GM23338 (cell line): ENCODE measurements around the gene LDAF1. TPM values are rescaled to one million over a fixed set of nuclear protein-coding genes. Genes with fewer than 3 reads are reported as not detected.

Experiments
- ATAC-seq: fragments of 200-7000 bp; cut with Tn5 transposase; 3 replicates; pipeline ENCODE4 v1.9.1; 2020
- DNase-seq: peaks from one replicate; pipeline ENCODE4 v3.0.0-alpha.2; 2015; ENCODE audit warnings: low spot score
- H2AFZ ChIP-seq: fragments of 200-600 bp; sonication (generic); 2 replicates; pipeline ENCODE4 v1.8.0; 2016; ENCODE audit warnings: antibody characterized with exemption, mild to moderate bottlenecking, moderate library complexity
- H3F3A ChIP-seq: fragments of 200-600 bp; sonication (generic); replicated peaks from 2 replicates; pipeline ENCODE4 v1.8.0; 2017; ENCODE audit warnings: antibody characterized with exemption, mixed run types, low read depth
- H3K27ac ChIP-seq: fragments of 200-600 bp; sonication (generic); 2 replicates; pipeline ENCODE4 v1.6.1; 2016; ENCODE audit warnings: low read depth
- H3K27me3 ChIP-seq: fragments of 200-600 bp; sonication (generic); 2 replicates; pipeline ENCODE4 v1.8.0; 2016; ENCODE audit warnings: mild to moderate bottlenecking, mixed run types, moderate library complexity; ENCODE audit not compliant: insufficient read depth
- H3K36me3 ChIP-seq: fragments of 200-600 bp; sonication (generic); 2 replicates; pipeline ENCODE4 v1.8.0; 2016; ENCODE audit warnings: mild to moderate bottlenecking; ENCODE audit not compliant: insufficient read depth
- H3K4me1 ChIP-seq: fragments of 200-600 bp; sonication (generic); 2 replicates; pipeline ENCODE4 v1.8.0; 2016; ENCODE audit warnings: mild to moderate bottlenecking, moderate library complexity; ENCODE audit not compliant: insufficient read depth
- H3K4me2 ChIP-seq: fragments of 200-600 bp; sonication (generic); 2 replicates; pipeline ENCODE4 v1.7.1; 2017; ENCODE audit warnings: mixed run types
- H3K4me3 ChIP-seq: fragments of 200-600 bp; sonication (generic); 2 replicates; pipeline ENCODE4 v1.6.1; 2016; ENCODE audit warnings: mixed run types
- H3K79me2 ChIP-seq: fragments of 200-600 bp; sonication (generic); replicated peaks from 2 replicates; pipeline ENCODE4 v1.8.0; 2017; ENCODE audit warnings: mild to moderate bottlenecking; ENCODE audit not compliant: insufficient read depth
- H3K9me2 ChIP-seq: fragments of 200-600 bp; sonication (generic); 2 replicates; pipeline ENCODE4 v1.8.0; 2017; ENCODE audit not compliant: insufficient read depth
- H4K20me1 ChIP-seq: fragments of 200-600 bp; sonication (generic); replicated peaks from 2 replicates; pipeline ENCODE4 v1.8.0; 2017; ENCODE audit warnings: mild to moderate bottlenecking; ENCODE audit not compliant: insufficient read depth
- H3K27ac Mint-ChIP-seq: 2 replicates; pipeline ENCODE4 v1.8.0; 2020; ENCODE audit warnings: inconsistent platforms, mild to moderate bottlenecking, moderate library complexity, mixed read lengths
- H3K27me3 Mint-ChIP-seq: 3 replicates; pipeline ENCODE4 v1.8.0; 2022; ENCODE audit warnings: low read depth, mild to moderate bottlenecking, moderate library complexity, mixed read lengths, inconsistent platforms; ENCODE audit not compliant: insufficient read depth, poor library complexity
- H3K36me3 Mint-ChIP-seq: 3 replicates; pipeline ENCODE4 v1.8.0; 2021; ENCODE audit warnings: low read depth, mild to moderate bottlenecking, inconsistent platforms, moderate library complexity, mixed read lengths
- H3K4me1 Mint-ChIP-seq: 3 replicates; pipeline ENCODE4 v1.8.0; 2020; ENCODE audit warnings: mild to moderate bottlenecking, inconsistent platforms, mixed read lengths
- H3K4me3 Mint-ChIP-seq: 3 replicates; pipeline ENCODE4 v1.8.0; 2021; ENCODE audit warnings: moderate library complexity, mild to moderate bottlenecking, inconsistent platforms, mixed read lengths
- H3K9me3 Mint-ChIP-seq: 3 replicates; pipeline ENCODE4 v1.8.0; 2020; ENCODE audit warnings: moderate library complexity, mild to moderate bottlenecking, inconsistent platforms, mixed read lengths
- CREB1 ChIP-seq: fragments of 250-450 bp; sonication (Bioruptor Pico); IDR thresholded peaks from 2 replicates; pipeline ENCODE4 v1.5.0; 2020; ENCODE audit warnings: low read depth, mild to moderate bottlenecking, moderate library complexity
- CTCF ChIP-seq, 2 experiments: fragments of 200-600 bp in 1 of 2; sonication (generic) in 1 of 2; conservative IDR thresholded peaks; 2 replicates each; pipeline versions ENCODE4 v1.5.1 to v1.6.1; 2016 to 2017; ENCODE audit warnings: antibody characterized with exemption in 2 of 2, low read depth in 2 of 2, mild to moderate bottlenecking in 2 of 2, moderate library complexity in 1 of 2
- EZH2 ChIP-seq: fragments of 200-600 bp; sonication (generic); IDR thresholded peaks from one replicate; pipeline ENCODE4 v1.8.0; 2017; ENCODE audit warnings: antibody characterized with exemption, mild to moderate bottlenecking, low read depth; ENCODE audit not compliant: unreplicated experiment
- EZH2phosphoT487 ChIP-seq: fragments of 200-600 bp; sonication (generic); IDR thresholded peaks from one replicate; pipeline ENCODE4 v1.8.1; 2018; ENCODE audit warnings: antibody characterized with exemption; ENCODE audit not compliant: unreplicated experiment
- POLR2AphosphoS5 ChIP-seq: IDR thresholded peaks from 2 replicates; pipeline ENCODE4 v1.6.1; 2016; ENCODE audit warnings: antibody characterized with exemption, low read depth
- ZNF331 ChIP-seq: fragments of 250-450 bp; sonication (Bioruptor Pico); IDR thresholded peaks from 2 replicates; pipeline ENCODE4 v1.5.0; 2020; ENCODE audit warnings: low read depth, mild to moderate bottlenecking, moderate library complexity
- polyA plus RNA-seq: library from polyadenylated mRNA; unstranded; fragments of >200 nt; fragmentation: Nextera tagmentation; extraction: Ambion mirVana; gene quantifications from 2 replicates; pipeline ENCODE4 v1.2.1, GENCODE V29; 2016
- total RNA-seq: library from RNA; depleted of rRNA; stranded (reverse); fragments of >200 nt; shearing (Covaris generic); gene quantifications from 2 replicates; pipeline ENCODE4 v1.2.3, GENCODE V29; 2014
- TF ChIP-seq, protein P1 (sequence below): IDR thresholded peaks from one replicate; pipeline ENCODE4 v1.6.1; 2018; ENCODE audit warnings: antibody characterized with exemption; ENCODE audit not compliant: unreplicated experiment
- TF ChIP-seq, protein P2 (sequence below): IDR thresholded peaks from 2 replicates; pipeline ENCODE4 v1.6.1; 2016; ENCODE audit warnings: antibody characterized with exemption

Gene LDAF1
- total and polyA plus RNA-seq, 2 experiments from 2014 or later: 20.5 to 33.8 TPM

DNA sequence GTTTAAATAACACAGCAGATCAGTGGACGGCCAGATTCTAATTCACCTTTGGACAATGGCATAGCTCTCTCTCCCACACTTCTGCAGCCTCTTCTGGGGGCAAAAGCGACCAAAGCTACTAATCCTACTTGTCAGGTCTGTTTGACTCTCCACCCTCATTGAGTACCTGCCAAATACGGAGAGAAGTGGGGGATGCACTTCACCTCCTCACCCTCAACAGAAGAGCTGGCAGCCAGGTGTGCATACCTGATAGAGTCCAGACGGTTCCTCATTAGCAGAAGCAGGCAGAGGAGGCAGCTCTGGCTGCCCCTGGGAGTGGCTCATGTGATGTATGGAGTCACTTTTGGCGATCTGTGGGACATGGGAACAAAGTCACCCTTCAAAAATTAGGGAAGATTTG is 12.7 kb upstream of the LDAF1 start (continued):
- TF ChIP-seq CTCF (conservative IDR thresholded peaks at IDR 0.05; ENCODE audit: low read depth in 2 of 2) (no peak), ZNF331 (no peak), EZH2 (no peak), CREB1 (CRISPR knock-in tag) (no peak)
- TF ChIP-seq, protein P1, sequence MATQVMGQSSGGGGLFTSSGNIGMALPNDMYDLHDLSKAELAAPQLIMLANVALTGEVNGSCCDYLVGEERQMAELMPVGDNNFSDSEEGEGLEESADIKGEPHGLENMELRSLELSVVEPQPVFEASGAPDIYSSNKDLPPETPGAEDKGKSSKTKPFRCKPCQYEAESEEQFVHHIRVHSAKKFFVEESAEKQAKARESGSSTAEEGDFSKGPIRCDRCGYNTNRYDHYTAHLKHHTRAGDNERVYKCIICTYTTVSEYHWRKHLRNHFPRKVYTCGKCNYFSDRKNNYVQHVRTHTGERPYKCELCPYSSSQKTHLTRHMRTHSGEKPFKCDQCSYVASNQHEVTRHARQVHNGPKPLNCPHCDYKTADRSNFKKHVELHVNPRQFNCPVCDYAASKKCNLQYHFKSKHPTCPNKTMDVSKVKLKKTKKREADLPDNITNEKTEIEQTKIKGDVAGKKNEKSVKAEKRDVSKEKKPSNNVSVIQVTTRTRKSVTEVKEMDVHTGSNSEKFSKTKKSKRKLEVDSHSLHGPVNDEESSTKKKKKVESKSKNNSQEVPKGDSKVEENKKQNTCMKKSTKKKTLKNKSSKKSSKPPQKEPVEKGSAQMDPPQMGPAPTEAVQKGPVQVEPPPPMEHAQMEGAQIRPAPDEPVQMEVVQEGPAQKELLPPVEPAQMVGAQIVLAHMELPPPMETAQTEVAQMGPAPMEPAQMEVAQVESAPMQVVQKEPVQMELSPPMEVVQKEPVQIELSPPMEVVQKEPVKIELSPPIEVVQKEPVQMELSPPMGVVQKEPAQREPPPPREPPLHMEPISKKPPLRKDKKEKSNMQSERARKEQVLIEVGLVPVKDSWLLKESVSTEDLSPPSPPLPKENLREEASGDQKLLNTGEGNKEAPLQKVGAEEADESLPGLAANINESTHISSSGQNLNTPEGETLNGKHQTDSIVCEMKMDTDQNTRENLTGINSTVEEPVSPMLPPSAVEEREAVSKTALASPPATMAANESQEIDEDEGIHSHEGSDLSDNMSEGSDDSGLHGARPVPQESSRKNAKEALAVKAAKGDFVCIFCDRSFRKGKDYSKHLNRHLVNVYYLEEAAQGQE: no peak

GRCh38 chr16:21150375-21151001 is 8.0 kb upstream of the LDAF1 start, which contains the start of gene DNAH3:
TSS of gene DNAH3 (minus strand) at chr16:21150846. CDS start at chr16:21150319, 527 bp downstream.
- Mint-ChIP-seq H3K27ac (no peak within 1 kb of the TSS), H3K4me3 (no peak within 1 kb of the TSS), H3K4me1 (no peaks in the 10 kb centered on the region), H3K27me3 (peaks cover 7% of the 10 kb centered on the region), H3K9me3 (no peaks in the 10 kb centered on the region; the same call in 2 of the 3 replicates), H3K36me3 (no peaks in the 10 kb centered on the region; the same call in 2 of the 3 replicates)
- H3K4me3 ChIP-seq: 0 out of 2 replicates have a peak within 1 kb of the TSS, but pooled peaks have one; percentile 45
- H3F3A ChIP-seq: no peaks in the 10 kb centered on the region
- H3K79me2 ChIP-seq: no peaks in the 10 kb centered on the region
- H3K4me1 ChIP-seq: no peaks in the 10 kb centered on the region
- no peak for ATAC-seq
- no peak within 1 kb of the TSS for H3K4me2 ChIP-seq
- H4K20me1 ChIP-seq: no peaks in the 10 kb centered on the region
- peak within 1 kb of the TSS; percentile 98 for H2AFZ ChIP-seq
- peaks cover 5% of the 10 kb centered on the region for H3K27me3 ChIP-seq
- no peaks in the 10 kb centered on the region for H3K36me3 ChIP-seq
- H3K9me2 ChIP-seq: no peaks in the 10 kb centered on the region
- H3K27ac ChIP-seq: no peak within 1 kb of the TSS
- TF ChIP-seq, protein P2, sequence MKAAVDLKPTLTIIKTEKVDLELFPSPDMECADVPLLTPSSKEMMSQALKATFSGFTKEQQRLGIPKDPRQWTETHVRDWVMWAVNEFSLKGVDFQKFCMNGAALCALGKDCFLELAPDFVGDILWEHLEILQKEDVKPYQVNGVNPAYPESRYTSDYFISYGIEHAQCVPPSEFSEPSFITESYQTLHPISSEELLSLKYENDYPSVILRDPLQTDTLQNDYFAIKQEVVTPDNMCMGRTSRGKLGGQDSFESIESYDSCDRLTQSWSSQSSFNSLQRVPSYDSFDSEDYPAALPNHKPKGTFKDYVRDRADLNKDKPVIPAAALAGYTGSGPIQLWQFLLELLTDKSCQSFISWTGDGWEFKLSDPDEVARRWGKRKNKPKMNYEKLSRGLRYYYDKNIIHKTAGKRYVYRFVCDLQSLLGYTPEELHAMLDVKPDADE: no peak
- no peak for TF ChIP-seq POLR2AphosphoS5
- TF ChIP-seq, protein P1: no peak
- TF ChIP-seq EZH2phosphoT487: no peak
- no peak for DNase-seq
